ENCODE results near the gene PKHD1.

- TF ChIP-seq CTCF (IDR thresholded peaks at IDR 0.05) (no peak), POLR2A (IDR thresholded peaks at IDR 0.05) (no peak)
Observed at GRCh38 chr6:52125572-52125971, 38.2 kb upstream of the PKHD1 start.
